DMS 273 treated with DMSO at 0.1 percent for 48 hours (cell line): Measurements from ENCODE around the gene GNL3.

Experiments
- DNase-seq: peaks from one replicate; lab custom pipeline; 2025; lab: John Stamatoyannopoulos, UW

GNL3 gene

GRCh38 chr3:52689151-52689550 is 3.3 kb downstream of the GNL3 start:
- DNase-seq = no peak

GRCh38 chr3:52690560-52690959 is 4.7 kb downstream of the GNL3 start:
- no peak for DNase-seq

DNA sequence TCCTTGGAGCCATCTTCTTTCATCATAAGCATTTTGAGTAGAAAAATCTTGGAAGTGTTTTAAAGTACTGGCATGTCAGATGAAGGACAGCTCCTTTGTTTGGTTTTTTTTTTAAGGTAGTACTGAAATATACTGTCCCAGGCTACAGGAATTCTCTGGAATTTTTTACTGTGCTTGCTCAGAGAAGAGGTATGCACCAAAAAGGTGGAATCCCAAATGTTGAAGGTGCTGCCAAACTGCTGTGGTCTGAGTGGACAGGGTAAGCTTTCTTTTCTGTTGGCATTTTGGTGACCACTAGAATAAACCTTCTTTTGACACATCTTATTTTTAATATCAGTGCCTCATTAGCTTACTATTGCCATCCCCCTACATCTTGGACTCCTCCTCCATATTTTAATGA is 7.2 kb downstream of the GNL3 start:
- DNase-seq = no peak

DNA sequence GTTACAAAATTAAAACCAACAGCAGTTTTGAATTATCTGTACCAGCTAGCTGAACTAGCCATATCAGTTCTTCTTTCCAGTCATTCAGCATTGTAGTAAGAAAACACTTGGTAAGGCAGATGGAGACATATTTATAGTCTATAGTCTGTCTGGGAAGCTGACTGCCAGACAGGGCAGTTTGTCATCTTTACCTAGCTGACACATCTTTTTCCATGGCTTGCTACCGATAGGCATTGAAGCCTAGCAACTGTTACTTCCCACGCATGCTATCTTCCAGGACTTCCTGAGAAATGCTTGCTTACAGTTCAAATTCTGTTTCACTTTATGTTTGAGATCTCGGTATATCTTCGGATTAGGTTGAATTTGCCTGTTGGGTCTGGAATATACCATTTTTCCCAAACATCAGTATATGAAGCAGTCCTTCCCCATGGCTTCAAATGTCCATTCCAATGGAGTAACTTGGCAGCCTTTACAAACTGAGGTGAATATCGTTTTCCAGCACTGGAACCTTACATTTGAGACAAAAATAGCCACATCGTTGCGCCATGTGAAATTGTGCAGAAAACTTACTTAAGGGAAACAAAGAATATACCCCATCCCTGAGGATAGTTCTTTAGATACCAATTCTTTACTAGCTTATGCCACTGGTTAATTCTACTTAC is 8.8 kb downstream of the GNL3 start:
- DNase-seq = no peak

- no peak for DNase-seq
Observed at GRCh38 chr3:52695798-52696671, 10.2 kb downstream of the GNL3 start.

GRCh38 chr3:52696830-52697631 is 11.2 kb downstream of the GNL3 start:
- no peak for DNase-seq

DNA sequence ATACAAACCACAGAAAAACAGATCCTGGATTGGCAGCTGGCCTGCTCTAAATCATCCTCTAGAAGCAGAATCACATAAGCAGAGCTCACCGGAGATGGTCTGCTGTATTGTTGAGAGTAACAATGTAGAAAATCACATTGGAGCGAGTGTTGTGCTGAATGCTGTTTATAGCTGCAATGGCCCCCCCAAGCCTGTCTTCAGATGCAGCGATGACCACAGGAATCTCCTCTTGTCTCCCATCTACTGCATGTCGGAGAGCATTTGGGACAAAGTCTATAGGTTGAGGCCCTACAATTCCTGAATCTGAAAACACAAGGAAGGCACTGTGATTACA is 11.8 kb downstream of the GNL3 start:
- no peak for DNase-seq

DNA sequence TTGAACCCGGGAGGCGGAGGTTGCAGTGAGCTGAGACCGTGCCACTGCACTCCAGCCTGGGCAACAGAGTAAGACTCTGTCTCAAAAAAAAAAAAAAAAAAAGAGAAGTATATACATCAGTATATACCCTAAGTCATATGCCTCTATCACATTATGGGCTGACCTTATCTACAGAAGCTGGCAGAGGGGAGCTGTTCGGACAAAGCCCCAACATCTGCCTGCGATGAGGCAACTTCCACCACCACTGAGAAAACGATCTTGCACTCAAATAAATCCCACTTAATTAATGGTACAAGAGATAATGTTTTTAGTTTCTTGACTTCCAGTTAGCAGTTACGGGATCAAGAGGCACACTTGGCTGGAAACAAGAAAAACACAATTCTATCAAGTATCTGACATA is 17.5 kb downstream of the GNL3 start:
- no peak for DNase-seq

GRCh38 chr3:52704611-52705437 is 19.0 kb downstream of the GNL3 start:
- DNase-seq = no peak

DNA sequence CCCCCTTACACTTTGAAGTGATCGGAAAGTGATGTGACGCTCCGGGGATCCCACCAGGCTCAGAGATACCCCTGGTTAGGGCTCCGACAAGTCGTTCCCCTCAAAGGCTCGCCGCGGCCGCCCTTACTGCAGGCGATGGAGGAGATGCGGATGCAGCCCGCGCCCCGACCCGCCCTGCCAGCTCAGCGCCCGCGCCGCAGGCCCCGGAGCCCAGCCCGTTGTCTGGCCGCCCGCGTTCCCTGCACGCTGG is 19.5 kb downstream of the GNL3 start:
- DNase-seq = no peak

GRCh38 chr3:52705688-52706686 is 20.2 kb downstream of the GNL3 start, which contains the start of the genes GLT8D1 and SPCS1:
TSS of gene GLT8D1 (minus strand) at chr3:52705791. CDS start at chr3:52700460, 5,331 bp downstream.
TSS of gene SPCS1 (plus strand) at chr3:52706106. CDS start at chr3:52706247, 141 bp downstream.
- peak; percentile 64 for DNase-seq

DNA sequence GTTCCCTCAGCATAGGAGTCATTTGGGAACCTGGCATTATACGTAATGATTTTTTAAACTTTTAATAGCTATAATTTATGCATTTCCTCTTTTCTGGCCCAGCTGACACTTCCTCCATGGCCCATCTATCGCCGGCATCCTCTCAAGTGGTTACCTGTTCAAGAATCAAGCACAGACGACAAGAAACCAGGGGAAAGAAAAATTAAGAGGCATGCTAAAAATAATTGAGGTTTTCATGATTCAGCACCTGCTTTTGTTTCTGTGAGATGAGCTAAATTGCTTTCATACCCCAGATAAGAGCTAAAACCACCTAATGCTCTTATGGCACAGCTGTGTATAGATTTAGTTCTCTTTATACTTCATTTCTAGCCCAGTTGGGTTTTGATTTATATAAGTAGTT is 21.8 kb downstream of the GNL3 start:
- no peak for DNase-seq

DNA sequence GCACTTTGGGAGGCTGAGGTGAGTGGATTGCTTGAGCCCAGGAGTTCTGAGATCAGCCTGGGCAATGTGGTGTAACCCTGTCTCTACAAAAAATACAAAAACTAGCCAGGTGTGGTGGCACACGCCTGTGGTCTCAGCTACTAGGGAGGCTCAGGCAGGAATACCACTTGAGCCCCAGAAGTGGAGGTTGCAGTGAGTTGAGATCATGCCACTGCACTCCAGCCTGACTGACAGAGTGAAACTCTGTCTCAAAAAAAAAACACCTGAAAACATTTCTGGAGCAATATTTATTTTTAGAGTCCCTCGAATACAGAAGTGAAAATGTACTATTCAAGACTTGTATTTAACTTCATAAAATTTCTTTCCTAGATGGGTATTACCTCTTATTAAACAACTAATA is 24.7 kb downstream of the GNL3 start:
- no peak for DNase-seq

- DNase-seq = no peak
Observed at GRCh38 chr3:52712291-52713212, 26.7 kb downstream of the GNL3 start.

DNA sequence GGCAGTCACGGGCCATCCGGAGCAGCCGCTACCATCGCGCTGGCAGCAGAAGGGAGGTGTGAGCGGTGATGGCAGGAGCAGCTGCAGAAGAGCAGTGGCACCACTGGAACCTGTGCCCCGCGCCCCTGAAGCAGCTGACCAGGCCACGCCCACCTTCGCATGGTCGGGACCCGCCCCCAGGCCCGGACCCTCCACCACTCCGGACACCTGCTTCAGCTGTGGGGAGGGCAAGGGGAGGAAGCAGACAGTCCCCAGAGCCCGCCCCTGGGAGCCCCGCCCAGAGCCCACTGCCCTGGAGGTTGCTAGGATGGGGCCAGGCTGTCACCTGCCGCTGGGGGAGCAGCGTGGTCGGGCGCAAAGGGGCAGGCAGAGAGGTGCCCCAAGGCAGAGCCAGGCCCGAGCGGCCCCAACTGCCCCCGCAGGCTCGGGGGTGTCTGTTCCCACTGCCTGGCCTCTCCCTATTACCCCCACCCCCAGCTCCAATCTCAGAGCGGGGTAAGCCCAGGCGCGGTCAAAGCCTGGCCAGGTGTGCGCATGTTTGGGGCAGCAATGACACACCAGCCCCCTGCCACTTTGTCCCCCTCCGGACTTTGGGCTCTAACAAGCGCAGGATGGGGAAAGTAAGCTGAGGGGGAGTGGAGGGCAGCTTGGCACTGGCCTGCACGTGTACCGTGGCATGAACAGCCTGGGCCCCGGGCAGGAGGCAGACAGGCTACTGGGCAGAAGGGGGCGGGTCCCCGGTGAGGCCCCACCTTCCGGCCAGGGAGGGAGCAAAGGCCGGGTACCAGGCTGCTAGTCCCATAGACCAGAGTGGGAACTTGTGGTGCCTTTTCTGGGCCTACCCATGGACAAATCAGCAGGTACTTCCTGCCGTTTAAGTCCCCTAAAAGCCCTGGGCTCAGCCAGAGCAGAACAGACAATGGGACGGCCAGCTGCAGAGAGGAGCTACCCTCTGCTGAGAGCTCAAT is 28.8 kb downstream of the GNL3 start:
- no peak for DNase-seq

DNA sequence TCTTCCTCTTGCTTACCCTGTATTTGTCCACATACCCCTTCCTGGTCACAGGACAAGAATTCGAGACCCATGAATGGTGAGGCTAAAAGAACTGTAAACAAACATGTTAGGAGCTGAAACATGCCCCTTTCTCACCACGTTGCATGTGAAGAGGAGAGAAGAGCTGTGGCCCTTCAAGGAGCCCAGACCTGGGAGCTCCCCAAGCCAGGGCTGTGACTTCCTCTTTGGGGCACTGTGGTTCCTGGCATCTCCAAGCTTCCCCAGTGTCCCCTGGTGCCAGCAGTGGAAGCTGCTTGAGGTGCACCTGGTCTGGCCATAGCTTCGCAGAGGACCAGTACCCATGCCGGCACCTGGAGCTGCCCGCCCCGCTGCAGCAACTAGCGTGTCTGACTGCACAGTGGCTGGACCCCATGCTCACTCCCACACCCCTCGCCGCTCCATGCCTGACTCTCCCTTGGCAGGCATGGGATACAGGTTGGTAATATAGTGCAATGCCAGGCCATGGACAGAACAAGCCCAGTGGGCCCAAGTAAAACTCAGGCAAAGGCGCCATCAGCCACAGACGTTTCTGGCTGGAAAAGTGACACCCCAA is 30.0 kb downstream of the GNL3 start:
- no peak for DNase-seq

DNA sequence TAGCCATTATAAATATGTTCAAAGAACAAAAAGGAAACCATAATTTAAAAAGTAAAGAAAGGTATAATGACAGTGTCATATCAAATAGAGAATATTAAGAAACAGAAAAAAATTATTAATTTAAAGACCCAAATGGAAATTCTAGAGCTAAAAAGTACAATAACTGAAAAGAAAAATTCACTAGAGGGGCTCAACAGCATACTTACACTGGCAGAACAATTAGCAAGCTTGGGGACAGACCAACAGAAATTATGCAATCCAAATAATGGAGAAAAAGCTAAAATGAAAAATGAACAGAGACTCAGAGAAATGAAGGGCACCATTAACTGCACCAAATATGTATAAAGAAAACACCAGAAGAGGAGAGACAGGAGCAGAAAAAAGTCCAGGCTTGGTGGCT is 33.8 kb downstream of the GNL3 start:
- no peak for DNase-seq
